ENCODE results near the gene HOXA3. TPM values are rescaled to one million over a fixed set of nuclear protein-coding genes. Genes with fewer than 3 reads are reported as not detected.

The HOXA3 gene
- total RNA-seq, 1 experiment from 2014 or later, result 4.5 TPM

GRCh38 chr7:27160546-27161213, 8.3 kb upstream of the HOXA3 start:
- no TSS peak for BruUV-seq (replicated peaks)
- POLR2A ChIA-PET (ENCODE audit: unreplicated experiment), result interaction anchor here (0.6 to 1.5 kb wide), 3 partner anchors 8 to 28 kb away, joined by 4 to 26 read pairs (median 12); partner anchors contain the start of gene HOXA3
- Histone ChIP-seq H3K4me1 (ENCODE audit: insufficient read depth, low read length) (peaks cover 15% of the 10 kb centered on the region), H2AFZ (ENCODE audit: low read length) (peak overlapping the region; percentile 91), H3F3A (ENCODE audit: low read length, unreplicated experiment) (peaks cover 5% of the 10 kb centered on the region), H3K36me3 (ENCODE audit: low read depth, low read length) (peaks cover 23% of the 10 kb centered on the region), H3K4me3 (ENCODE audit: low read length) (peak overlapping the region; percentile 84), H3K9ac (ENCODE audit: low read length) (peak overlapping the region; percentile 84), H3K9me3 (ENCODE audit: low read length) (no peaks in the 10 kb centered on the region), H3K79me2 (ENCODE audit: low read length) (peaks cover 45% of the 10 kb centered on the region), H3K4me2 (ENCODE audit: low read length) (peak overlapping the region; percentile 93), H3K27ac (ENCODE audit: low read length) (peak overlapping the region; percentile 97), H3K27me3 (ENCODE audit: low read length) (no peaks in the 10 kb centered on the region), H4K20me1 (ENCODE audit: low read length) (peaks cover 20% of the 10 kb centered on the region), H3K9me2 (replicated peaks; ENCODE audit: low read length) (no peaks in the 10 kb centered on the region)
- CTCF ChIA-PET, result interaction anchor here (0.6 to 2.4 kb wide), 12 partner anchors 8 to 1847 kb away, joined by 3 to 26 read pairs (median 10); partner anchors contain the start of gene HOXA3
- peak; percentile 19 for ATAC-seq
- intact Hi-C loops (cut with micrococcal nuclease), result loop anchor here (1.0 to 5.0 kb wide), 8 partner anchors 306 to 1268 kb away; no protein-coding TSS in a partner anchor
- DNase-seq, result peak; percentile 87
- no peak for TF ChIP-seq EZH2 (IDR thresholded peaks at IDR 0.05; ENCODE audit: low read length, unreplicated experiment)
- TF ChIP-seq, protein P1, sequence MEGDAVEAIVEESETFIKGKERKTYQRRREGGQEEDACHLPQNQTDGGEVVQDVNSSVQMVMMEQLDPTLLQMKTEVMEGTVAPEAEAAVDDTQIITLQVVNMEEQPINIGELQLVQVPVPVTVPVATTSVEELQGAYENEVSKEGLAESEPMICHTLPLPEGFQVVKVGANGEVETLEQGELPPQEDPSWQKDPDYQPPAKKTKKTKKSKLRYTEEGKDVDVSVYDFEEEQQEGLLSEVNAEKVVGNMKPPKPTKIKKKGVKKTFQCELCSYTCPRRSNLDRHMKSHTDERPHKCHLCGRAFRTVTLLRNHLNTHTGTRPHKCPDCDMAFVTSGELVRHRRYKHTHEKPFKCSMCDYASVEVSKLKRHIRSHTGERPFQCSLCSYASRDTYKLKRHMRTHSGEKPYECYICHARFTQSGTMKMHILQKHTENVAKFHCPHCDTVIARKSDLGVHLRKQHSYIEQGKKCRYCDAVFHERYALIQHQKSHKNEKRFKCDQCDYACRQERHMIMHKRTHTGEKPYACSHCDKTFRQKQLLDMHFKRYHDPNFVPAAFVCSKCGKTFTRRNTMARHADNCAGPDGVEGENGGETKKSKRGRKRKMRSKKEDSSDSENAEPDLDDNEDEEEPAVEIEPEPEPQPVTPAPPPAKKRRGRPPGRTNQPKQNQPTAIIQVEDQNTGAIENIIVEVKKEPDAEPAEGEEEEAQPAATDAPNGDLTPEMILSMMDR (conservative IDR thresholded peaks at IDR 0.05; ENCODE audit: low read depth, low read length), result peak; percentile 96

DNA sequence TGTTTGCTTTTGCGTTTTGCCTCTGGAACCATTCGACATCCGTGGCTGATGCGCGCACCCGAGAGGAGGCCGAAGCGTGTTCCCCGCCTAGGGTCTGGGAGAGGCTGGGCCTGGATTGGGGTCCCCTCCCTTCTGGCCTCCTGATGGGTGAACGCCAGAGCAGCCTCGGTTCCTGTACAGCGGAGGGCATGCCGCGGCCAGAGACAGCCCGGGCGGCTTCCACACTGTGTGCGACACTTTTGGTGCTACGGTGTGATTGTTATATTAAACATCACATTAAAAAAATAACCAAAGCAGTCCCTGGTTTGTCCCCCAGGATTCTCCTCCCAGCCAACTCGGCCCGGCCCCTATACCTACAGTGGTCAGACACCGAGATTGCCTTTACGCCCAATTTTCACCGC, 7.8 kb upstream of the HOXA3 start:
- ChIA-PET CTCF (interaction anchor here (0.6 to 2.4 kb wide), 6 partner anchors 10 to 791 kb away, joined by 3 to 26 read pairs (median 12); no protein-coding TSS in a partner anchor), POLR2A (ENCODE audit: unreplicated experiment) (no interaction called here)
- H3K9me2 ChIP-seq (replicated peaks; ENCODE audit: low read length), result no peaks in the 10 kb centered on the region
- peak overlapping the region; percentile 84 for H3K9ac ChIP-seq (ENCODE audit: low read length)
- no TSS peak for BruUV-seq (replicated peaks)
- no peaks in the 10 kb centered on the region for H3K27me3 ChIP-seq (ENCODE audit: low read length)
- intact Hi-C loops (cut with micrococcal nuclease), result loop anchor here (2.0 to 5.0 kb wide), 5 partner anchors 493 to 1268 kb away; no protein-coding TSS in a partner anchor
- H3K79me2 ChIP-seq (ENCODE audit: low read length), result peaks cover 39% of the 10 kb centered on the region
- peak; percentile 3 for ATAC-seq
- peaks cover 20% of the 10 kb centered on the region for H3K4me1 ChIP-seq (ENCODE audit: insufficient read depth, low read length)
- peak overlapping the region; percentile 84 for H3K4me3 ChIP-seq (ENCODE audit: low read length)
- peaks cover 20% of the 10 kb centered on the region for H4K20me1 ChIP-seq (ENCODE audit: low read length)
- H2AFZ ChIP-seq (ENCODE audit: low read length), result peak overlapping the region; percentile 91
- peaks cover 5% of the 10 kb centered on the region for H3F3A ChIP-seq (ENCODE audit: low read length, unreplicated experiment)
- DNase-seq, result peak; percentile 28
- TF ChIP-seq, protein P1 (conservative IDR thresholded peaks at IDR 0.05; ENCODE audit: low read depth, low read length), result no peak
- peak overlapping the region; percentile 97 for H3K27ac ChIP-seq (ENCODE audit: low read length)
- H3K36me3 ChIP-seq (ENCODE audit: low read depth, low read length), result peaks cover 23% of the 10 kb centered on the region
- peak overlapping the region; percentile 93 for H3K4me2 ChIP-seq (ENCODE audit: low read length)
- H3K9me3 ChIP-seq (ENCODE audit: low read length), result no peaks in the 10 kb centered on the region

Data from PC-3 (cell line).